ENCODE measurements around the gene GINS2. TPM values are rescaled to one million over a fixed set of nuclear protein-coding genes. Genes with fewer than 3 reads are reported as not detected.

GINS2 gene
- total RNA-seq, 1 donor, result 1.8 TPM

- Histone ChIP-seq H3K4me1 (ENCODE audit: insufficient read depth, low read length) (no peaks in the 10 kb centered on the region), H3K27me3 (ENCODE audit: insufficient read depth, low read length) (no peaks in the 10 kb centered on the region), H3K9me3 (ENCODE audit: low read depth, low read length) (no peaks in the 10 kb centered on the region), H2AFZ (ENCODE audit: low read length) (no peak overlapping the region), H3K36me3 (ENCODE audit: insufficient read depth, low read length) (no peaks in the 10 kb centered on the region), H3K27ac (ENCODE audit: low read depth, low read length) (no peak overlapping the region), H3K4me2 (ENCODE audit: insufficient read depth, low read length) (no peak overlapping the region), H3K4me3 (ENCODE audit: insufficient read depth, low read length) (no peak overlapping the region), H3K79me2 (ENCODE audit: insufficient read depth, low read length) (peaks cover 84% of the 10 kb centered on the region), H4K20me1 (ENCODE audit: insufficient read depth, low read length) (peaks cover 86% of the 10 kb centered on the region)
- no peak for TF ChIP-seq CTCF (IDR thresholded peaks at IDR 0.05; ENCODE audit: extremely low read depth, low read depth, low read length)
- DNase-seq (ENCODE audit: insufficient read length, low spot score, missing footprints), result no peak
Observed at GRCh38 chr16:85640254-85640558, 48.5 kb downstream of the GINS2 start.

GRCh38 chr16:85639529-85640253 is 49.1 kb downstream of the GINS2 start:
- H3K27me3 ChIP-seq (ENCODE audit: insufficient read depth, low read length), result no peaks in the 10 kb centered on the region
- DNase-seq (ENCODE audit: insufficient read length, low spot score, missing footprints), result no peak
- H3K27ac ChIP-seq (ENCODE audit: low read depth, low read length), result no peak overlapping the region
- no peak overlapping the region for H3K4me3 ChIP-seq (ENCODE audit: insufficient read depth, low read length)
- no peak overlapping the region for H2AFZ ChIP-seq (ENCODE audit: low read length)
- peaks cover 86% of the 10 kb centered on the region for H4K20me1 ChIP-seq (ENCODE audit: insufficient read depth, low read length)
- H3K4me1 ChIP-seq (ENCODE audit: insufficient read depth, low read length), result no peaks in the 10 kb centered on the region
- peaks cover 85% of the 10 kb centered on the region for H3K79me2 ChIP-seq (ENCODE audit: insufficient read depth, low read length)
- H3K4me2 ChIP-seq (ENCODE audit: insufficient read depth, low read length), result no peak overlapping the region
- no peak for TF ChIP-seq CTCF (IDR thresholded peaks at IDR 0.05; ENCODE audit: extremely low read depth, low read depth, low read length)
- peaks cover 3% of the 10 kb centered on the region for H3K36me3 ChIP-seq (ENCODE audit: insufficient read depth, low read length)
- no peaks in the 10 kb centered on the region for H3K9me3 ChIP-seq (ENCODE audit: low read depth, low read length)

- Histone ChIP-seq H4K20me1 (ENCODE audit: insufficient read depth, low read length) (peaks cover 86% of the 10 kb centered on the region), H3K79me2 (ENCODE audit: insufficient read depth, low read length) (peaks cover 88% of the 10 kb centered on the region), H3K4me1 (ENCODE audit: insufficient read depth, low read length) (no peaks in the 10 kb centered on the region), H3K36me3 (ENCODE audit: insufficient read depth, low read length) (peaks cover 3% of the 10 kb centered on the region), H3K27me3 (ENCODE audit: insufficient read depth, low read length) (no peaks in the 10 kb centered on the region), H3K4me2 (ENCODE audit: insufficient read depth, low read length) (no peak overlapping the region), H3K27ac (ENCODE audit: low read depth, low read length) (no peak overlapping the region), H3K4me3 (ENCODE audit: insufficient read depth, low read length) (no peak overlapping the region), H2AFZ (ENCODE audit: low read length) (no peak overlapping the region), H3K9me3 (ENCODE audit: low read depth, low read length) (no peaks in the 10 kb centered on the region)
- TF ChIP-seq CTCF (IDR thresholded peaks at IDR 0.05; ENCODE audit: extremely low read depth, low read depth, low read length), result no peak
- no peak for DNase-seq (ENCODE audit: insufficient read length, low spot score, missing footprints)
Observed at GRCh38 chr16:85638695-85639409, 49.9 kb downstream of the GINS2 start.

Measured in osteoblast (primary cell).